GM18909 (cell line): ENCODE measurements around the gene MYO5C.
A peak's percentile ranks its signal among the peaks of the same experiment; 100 is the strongest.

Experiments used
- ATAC-seq: cut with Tn5 transposase; IDR thresholded peaks from one replicate; pipeline ENCODE4 v1.9.1; 2021; ENCODE audit warnings: mild to moderate bottlenecking; ENCODE audit not compliant: unreplicated experiment, poor library complexity

MYO5C gene, protein sequence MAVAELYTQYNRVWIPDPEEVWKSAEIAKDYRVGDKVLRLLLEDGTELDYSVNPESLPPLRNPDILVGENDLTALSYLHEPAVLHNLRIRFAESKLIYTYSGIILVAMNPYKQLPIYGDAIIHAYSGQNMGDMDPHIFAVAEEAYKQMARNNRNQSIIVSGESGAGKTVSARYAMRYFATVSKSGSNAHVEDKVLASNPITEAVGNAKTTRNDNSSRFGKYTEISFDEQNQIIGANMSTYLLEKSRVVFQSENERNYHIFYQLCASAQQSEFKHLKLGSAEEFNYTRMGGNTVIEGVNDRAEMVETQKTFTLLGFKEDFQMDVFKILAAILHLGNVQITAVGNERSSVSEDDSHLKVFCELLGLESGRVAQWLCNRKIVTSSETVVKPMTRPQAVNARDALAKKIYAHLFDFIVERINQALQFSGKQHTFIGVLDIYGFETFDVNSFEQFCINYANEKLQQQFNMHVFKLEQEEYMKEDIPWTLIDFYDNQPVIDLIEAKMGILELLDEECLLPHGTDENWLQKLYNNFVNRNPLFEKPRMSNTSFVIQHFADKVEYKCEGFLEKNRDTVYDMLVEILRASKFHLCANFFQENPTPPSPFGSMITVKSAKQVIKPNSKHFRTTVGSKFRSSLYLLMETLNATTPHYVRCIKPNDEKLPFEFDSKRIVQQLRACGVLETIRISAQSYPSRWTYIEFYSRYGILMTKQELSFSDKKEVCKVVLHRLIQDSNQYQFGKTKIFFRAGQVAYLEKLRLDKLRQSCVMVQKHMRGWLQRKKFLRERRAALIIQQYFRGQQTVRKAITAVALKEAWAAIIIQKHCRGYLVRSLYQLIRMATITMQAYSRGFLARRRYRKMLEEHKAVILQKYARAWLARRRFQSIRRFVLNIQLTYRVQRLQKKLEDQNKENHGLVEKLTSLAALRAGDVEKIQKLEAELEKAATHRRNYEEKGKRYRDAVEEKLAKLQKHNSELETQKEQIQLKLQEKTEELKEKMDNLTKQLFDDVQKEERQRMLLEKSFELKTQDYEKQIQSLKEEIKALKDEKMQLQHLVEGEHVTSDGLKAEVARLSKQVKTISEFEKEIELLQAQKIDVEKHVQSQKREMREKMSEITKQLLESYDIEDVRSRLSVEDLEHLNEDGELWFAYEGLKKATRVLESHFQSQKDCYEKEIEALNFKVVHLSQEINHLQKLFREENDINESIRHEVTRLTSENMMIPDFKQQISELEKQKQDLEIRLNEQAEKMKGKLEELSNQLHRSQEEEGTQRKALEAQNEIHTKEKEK (N-terminal part only)

DNA sequence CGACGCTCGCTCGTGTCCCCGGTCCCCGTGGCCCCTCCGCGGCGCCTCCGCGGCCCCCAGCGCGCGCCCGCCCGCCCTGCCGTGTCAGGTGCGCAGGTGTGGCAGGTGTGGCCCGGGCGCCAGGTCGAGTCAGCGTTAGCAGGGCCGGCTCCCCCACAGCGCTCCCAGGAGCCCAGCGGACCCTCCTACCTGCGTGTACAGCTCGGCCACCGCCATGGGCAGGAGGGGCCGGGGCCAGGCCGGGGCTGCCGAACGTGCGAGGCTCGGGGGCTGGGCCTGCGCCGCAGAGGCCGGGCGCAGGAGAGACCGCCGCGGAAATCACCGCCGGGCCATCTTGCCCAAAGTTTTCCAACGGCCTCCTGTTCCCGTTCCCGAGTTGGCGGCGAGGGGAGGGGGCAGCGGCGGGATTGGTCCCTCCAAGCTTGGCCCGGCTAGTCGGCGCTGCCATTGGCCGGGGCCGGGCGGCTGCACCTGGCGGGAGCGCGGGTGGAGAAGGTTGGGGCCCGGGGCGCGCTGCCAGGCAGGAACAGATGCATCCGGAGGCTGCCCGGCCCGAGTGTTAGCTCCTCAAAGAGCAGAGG is at the start of gene MYO5C:
MYO5C (minus strand) TSS at position 384 of the 581 bp plus-strand sequence; CDS start at position 216, 168 bp downstream.
- ATAC-seq = no peak

DNA sequence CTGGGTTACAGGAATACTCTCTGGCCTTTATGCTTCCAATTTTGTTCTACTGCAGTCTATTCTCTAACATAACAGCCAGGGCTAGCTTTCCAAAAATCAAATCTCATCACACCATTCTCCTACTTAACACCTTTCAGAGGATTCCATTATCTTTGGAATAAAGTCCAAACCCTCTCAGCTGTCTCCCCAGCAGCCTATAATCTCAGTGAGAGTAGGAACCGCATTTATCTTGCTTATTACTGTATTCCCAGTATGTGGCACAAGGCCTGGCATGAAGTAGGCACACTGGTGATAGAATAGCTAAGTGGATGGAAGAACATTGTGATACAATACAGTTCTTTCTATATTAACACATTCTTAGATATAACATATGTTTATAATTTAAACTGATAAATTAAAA is 49.0 kb upstream of the MYO5C start:
- no peak for ATAC-seq

DNA sequence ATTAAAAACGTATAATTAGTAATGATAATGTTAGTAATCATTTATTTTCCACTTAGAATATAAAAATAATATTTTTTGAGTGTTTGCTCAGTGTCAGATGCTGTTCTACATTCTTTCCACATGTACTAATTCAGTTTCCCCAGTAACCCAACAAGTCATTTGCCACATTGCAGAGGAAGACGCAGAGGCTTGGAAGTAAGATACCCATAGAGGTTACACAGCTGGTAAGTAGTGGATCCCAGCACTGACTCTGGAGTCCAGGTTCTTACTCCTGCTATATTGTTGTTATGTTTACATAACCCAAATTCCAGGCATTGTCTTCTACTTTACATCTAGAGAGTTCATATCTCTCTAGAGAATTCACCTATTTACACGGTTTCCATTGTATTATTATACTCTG is 48.2 kb upstream of the MYO5C start:
- no peak for ATAC-seq

DNA sequence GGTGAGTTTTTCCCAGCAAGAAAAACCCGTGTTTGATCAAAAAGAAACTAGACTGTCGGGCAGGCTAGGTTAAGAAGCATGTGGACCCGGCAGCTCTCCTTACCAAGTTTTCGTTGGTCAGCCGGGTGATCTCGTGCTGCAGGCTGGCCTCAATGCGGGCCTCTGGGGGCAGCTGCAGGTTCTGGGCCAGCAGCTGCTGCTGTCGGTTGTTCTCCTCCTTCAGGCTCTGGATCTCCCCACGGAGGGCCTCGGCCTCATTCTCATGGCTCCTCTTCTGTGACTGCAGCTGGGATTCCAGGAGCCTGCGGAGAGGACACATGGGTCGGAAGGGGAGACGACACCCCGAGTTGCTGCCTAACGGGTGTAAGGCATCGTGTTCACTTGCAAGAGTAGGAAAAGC is 44.5 kb upstream of the MYO5C start:
- ATAC-seq = no peak

DNA sequence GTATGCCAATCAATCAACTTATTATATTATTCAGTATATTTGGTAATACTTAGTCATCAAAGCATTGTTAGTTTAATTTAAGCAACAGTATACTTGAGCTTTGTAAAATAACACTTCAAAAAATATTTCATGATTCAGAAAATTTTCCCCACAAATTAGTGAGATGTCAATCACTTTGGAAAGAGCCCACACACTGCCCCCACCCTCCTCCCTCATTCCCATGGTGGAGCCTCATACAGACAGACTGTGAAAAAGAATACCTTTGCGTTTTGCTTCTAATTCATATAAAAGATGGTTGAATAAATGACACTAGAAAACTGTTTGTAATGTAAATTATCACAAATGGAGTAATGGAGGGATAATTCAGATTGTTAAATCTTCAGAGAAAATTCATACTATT is 43.3 kb upstream of the MYO5C start:
- ATAC-seq = no peak

DNA sequence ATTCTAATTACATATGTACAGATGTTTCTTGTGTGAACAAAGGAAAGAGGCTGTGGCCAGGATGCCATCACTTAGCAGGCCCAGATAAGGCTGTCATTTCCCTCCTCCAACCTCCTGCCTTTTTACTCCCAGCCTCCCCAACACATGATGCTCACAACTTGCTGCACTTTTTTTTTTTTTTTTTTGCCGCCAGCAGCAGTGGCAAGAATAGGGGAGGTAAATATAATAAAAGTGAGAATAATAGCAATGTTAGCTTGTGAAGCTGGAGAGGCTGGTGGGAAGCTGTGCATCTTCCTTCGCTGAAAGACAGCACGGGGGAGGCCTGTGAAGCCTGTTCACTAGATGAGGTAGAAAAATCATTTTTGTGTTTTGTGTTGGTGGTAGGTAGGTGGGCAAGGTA is 42.5 kb upstream of the MYO5C start:
- ATAC-seq = no peak

DNA sequence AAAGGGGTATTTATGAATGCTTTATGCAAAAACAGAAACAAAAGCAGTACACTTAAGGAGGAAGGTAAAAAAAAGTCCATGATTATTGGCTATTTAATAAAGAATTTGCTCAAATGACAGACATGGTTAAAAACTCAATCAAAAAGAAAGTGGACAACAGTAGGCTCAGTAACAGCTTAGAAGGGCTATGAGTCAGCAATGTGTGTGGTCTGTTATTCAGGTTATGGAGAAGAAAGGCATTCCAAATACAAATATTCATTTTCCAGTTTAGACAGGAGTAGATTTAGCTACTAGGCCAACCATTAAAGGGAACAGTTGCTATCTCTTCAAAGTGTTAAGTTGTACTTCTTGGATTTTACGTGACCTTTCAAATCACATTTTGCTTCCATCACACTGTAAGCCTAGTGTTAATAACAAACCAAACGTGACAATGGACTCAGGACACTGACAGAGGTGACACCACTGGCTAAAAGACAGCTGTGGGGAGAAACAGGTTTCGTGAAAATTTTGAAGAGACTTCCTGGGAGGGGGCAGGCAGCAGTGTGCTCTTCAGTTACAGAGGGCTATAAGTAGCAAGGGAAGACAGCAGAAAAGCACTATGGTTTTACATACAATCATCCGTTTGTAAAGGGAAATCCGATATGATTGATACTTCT is 41.7 kb upstream of the MYO5C start:
- no peak for ATAC-seq

DNA sequence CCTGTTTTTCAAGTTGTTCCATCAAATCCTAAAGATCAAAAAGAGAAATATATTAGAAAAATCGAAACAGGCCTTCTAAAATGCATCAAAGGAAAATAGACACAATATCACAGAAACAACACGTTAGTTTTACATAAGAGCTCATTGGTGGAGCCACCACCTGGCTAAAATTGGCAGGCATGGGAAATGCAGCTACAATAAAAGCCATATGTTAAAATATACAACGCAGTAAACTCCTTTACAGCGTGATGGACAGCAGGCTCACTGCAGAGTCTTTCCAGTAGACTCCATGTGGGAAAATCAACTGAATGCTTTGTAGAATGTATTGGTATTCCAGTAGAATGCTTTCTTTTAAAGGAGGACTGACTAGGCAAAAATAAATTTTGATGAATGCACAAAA is 40.9 kb upstream of the MYO5C start:
- ATAC-seq = no peak

DNA sequence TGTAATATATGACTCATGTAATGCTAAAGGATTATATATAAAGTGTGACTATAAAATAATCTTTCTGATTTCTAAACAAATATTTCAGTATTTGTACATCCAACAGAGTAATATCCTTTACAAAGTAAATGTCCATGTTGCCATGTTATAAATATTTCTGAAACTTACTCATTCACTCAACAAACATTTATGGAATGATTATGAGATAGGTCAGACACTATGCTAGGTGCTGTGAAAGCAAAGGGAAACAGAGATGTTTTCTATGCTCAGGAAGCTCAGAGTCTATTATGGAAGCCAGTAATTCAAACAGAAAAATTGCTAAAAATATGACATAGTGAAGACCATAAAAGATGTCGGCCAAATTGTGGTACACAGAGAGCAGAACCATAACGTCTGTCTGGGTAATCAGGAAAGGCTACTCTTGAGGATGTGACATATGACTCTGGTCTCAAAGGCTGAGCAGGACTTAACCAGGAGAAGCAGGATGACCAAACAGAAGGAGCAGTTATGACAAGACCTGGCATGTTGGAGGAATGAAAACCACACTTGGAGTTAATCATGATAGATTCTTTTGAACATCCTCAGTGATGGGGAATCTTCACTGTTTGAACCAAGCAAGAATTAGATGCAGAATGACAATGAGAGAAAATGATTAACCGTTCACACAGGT is 39.0 kb upstream of the MYO5C start:
- no peak for ATAC-seq

DNA sequence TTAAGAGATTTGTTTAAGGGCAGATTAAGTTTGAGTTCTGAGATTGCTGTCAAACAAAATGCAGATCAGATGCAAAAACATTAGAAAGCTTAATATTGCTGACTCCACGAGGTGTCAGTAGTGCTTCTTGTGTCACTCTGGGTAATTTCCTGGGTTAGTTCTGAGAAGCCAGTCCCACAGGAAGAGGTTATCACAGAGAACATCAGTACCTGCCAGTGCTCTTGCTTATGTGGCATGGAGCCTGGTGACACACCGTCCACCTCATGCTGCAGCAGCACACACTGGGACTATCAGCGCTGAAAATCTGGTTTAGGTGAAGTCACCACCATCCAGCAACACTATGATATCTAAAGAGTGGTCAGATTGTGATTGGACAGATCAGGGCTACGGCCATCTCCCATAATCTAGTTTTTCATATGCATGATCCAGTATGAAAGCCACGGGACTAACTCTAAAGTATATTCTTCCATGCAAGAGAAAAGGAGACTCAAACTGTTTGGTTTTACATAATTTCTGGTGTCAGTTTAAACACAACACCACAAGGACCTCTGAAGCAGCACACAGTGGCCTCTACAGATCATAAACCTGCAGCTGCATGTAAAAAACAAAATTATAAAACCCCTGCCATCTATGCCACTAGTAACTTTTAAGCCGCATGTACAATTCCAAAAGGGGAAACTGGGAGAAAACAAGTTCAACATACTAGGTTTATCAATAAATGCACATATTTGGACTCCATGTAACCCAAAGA is 36.1 kb upstream of the MYO5C start:
- ATAC-seq = peak; percentile 92

DNA sequence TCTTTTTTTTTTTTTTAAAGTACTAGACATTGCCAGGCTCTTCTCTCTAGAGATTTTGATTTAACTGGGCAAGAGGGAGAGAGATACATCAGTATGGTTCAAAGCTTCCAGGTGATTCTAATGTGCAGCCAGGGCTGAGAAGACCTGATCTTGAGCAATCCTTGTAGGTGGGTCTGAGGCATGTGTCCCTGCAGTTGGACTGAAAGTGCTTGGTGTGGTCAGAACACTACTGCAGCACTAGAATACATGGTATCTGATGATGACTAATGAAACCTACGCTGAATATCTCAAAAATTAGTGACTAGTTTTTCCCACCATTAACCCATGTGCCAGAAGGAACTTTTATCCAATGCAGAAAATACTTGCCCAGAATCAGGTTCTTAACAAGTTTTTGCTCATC is 34.4 kb upstream of the MYO5C start:
- no peak for ATAC-seq

DNA sequence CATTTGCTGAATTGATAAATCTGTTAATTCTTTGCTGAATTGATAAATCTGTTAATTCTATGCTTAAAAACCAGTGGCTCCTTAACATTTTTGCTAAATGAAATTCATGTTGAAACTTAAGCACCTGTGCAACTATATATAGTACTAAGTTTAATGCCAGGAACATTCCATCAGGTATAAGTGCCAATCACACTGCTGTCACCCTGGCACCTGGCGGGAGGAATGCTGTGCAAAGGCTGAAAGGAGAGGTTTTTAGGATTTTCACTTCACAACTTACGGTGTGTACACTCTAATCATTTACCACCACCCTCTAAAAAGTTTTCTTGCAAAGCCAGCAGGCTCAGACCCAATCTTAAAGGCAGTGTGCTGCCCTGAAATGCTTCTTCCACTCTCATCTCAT is 33.5 kb upstream of the MYO5C start:
- no peak for ATAC-seq

DNA sequence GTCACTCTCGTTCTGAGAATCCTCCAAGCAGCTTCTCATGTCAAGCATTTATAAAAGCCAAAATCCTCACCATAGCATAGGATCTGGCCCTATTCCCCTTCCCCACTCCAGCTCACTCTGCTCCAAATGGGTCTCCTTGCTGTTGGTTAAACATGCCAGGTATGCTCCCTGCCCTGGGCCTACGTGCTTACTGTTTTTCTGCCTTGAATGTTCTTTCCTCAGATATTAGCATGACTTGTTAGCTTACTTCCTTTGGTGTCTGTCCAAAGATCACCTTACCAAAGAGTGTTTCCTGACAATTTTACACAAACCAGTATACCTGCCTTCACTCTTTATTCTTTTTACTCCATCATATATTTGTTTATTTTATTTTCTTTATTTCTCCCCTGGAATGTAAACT is 33.1 kb upstream of the MYO5C start:
- ATAC-seq = no peak

DNA sequence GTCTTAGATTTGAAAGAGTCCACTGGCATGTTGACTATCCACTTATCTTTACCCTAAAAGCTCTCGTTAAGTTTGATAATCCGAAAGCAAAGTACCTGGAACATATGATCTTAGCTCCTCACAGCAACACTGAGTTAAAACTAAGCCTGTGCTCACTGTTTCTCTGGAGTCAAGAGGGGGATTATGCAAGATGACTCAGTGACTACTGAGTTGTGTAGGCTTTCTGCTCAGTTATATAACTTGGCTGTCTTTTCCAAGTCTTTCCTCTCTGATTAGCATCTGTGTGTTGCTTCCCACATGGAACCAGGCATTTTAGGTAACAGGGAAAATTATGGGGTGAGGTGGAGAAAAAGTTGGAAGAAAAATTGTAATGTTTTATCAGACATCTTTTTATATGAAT is 31.2 kb upstream of the MYO5C start:
- no peak for ATAC-seq

DNA sequence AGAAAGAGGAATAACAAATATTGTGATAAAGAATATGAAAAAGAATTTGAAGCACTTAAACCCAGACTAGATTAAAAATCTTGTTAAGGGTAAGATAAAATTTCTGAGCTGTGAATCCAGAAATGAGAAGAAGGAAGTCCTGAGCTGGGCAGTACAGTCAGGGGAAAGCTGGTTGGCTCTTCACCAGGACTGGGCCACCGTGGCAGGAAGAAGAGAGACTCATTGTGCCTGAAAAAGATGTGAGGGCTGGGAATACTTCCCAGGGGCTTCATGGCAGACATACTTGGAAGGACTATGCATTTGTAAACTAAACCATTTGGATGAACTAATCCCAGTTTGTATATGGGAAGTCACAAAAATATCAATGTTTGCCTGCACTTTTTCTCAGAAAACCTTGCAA is 28.5 kb upstream of the MYO5C start:
- no peak for ATAC-seq

DNA sequence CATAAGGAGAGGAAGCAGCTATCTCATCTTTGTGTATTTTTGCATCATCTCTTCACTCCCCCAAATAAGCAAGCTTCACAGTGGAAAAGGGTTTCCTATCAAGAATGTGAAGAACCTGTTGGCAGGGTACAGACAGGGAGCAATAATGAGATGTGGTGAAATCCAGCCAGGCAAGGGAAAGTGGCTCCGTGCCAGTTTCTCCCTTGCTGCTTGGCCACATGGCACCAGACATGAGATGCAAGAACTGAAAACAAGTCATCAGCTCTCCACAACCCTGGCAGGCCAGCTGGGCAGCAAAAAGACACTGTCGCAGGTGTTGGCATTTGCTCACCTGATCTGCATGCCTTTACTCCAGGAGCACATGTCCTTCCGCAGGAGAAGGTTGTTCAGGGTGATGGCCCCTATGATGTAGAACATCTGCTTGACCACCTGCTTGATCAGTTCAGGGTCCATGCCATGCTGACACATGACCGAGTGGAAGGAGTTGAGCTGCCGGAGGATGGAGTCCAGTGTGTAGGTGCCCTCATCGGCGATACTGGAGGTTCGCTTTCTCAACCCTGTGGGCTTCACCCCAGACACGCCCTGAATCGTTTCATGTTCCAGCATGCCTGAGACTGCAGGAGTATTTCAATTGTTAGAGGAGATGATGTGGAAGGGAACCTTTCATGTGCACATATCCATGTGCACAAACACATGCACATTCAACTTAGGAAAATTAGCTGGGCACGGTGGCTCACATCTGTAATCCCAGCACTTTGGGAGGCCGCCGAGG is 23.3 kb upstream of the MYO5C start:
- ATAC-seq = no peak

DNA sequence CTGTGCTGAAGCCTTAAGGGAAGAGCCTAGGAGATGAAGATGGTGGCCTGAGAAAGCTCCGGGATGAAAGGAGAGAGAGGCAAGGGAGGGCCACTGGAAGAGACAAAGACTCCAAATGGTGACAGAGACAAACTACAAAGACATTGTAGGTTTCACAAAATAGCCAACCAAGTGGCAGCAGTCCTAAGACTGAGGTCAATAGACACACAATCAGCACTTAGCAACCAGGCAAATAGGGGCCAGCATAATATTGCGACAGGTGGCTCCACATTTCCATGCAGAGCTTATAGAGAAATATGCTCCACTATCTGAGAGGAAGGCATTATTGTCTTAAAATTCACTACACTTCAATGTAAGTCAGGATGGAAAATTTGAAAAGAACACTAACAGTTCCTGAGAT is 22.1 kb upstream of the MYO5C start:
- no peak for ATAC-seq

DNA sequence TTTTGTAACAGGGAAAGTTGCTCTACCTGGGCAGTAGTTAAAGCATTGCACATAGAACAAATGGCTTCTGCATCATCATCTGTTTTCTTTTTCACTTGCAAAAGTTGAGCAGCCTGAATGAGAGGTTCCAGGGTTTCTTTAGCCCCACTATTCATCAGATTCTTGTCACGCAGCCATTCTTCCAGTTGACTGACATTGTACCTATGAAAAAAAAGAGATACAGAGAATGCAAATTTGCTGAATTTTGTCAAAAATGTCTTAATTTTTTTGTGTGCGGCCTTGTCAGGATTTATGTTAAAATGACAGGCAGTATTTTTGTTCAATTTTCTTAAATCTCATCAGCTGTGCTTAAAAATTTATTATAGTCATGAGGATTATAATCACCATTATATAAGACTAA is 21.4 kb upstream of the MYO5C start:
- no peak for ATAC-seq
